Activated T-helper 1 cell treated with anti-CD3 and anti-CD28 coated beads, Interleukin-2, amount 50 U/mL, for 16 hours (primary cell): ENCODE data around the gene ZNHIT1.
"Not testable (repeated sequence)": the region's sequence is repeated elsewhere in the genome, so short reads cannot be mapped to it uniquely, and the experiment has no call there.

Source experiments
- DNase-seq, 2 donors: peaks; one replicate each; pipeline ENCODE4 v3.0.0-alpha.2; 2020; ENCODE audit warnings: low read depth in 1 of 2, low spot score in 1 of 2

The ZNHIT1 gene

GRCh38 chr7:101240226-101241014, 22.5 kb downstream of the ZNHIT1 start:
- no peak for DNase-seq

- no peak for DNase-seq
Observed at GRCh38 chr7:101241015-101241363, 23.0 kb downstream of the ZNHIT1 start.

- DNase-seq: no peak
Observed at GRCh38 chr7:101241443-101242349, 23.7 kb downstream of the ZNHIT1 start.

GRCh38 chr7:101243646-101244374, 25.8 kb downstream of the ZNHIT1 start:
- no peak for DNase-seq

- peak; percentile 83 to 88 for DNase-seq
Observed at GRCh38 chr7:101244375-101245146, 26.6 kb downstream of the ZNHIT1 start, which contains the start of gene FIS1. FIS1 (minus strand) TSS chr7:101245081; CDS start chr7:101245004, 77 bp downstream.

GRCh38 chr7:101245147-101245668, 27.2 kb downstream of the ZNHIT1 start:
- no peak for DNase-seq

GRCh38 chr7:101248276-101248675, 30.3 kb downstream of the ZNHIT1 start:
- DNase-seq: no peak

GRCh38 chr7:101250324-101250723, 32.4 kb downstream of the ZNHIT1 start:
- no peak for DNase-seq

- DNase-seq: peak; percentile 95 to 98
Observed at GRCh38 chr7:101251871-101252659, 34.1 kb downstream of the ZNHIT1 start.

- DNase-seq: not testable (repeated sequence)
Observed at GRCh38 chr7:101253199-101253598, 35.2 kb downstream of the ZNHIT1 start.

- DNase-seq: no peak
Observed at GRCh38 chr7:101255796-101256195, 37.8 kb downstream of the ZNHIT1 start.

- DNase-seq: no peak
Observed at GRCh38 chr7:101258243-101258731, 40.3 kb downstream of the ZNHIT1 start.

- DNase-seq: not testable (repeated sequence)
Observed at GRCh38 chr7:101264102-101264706, 46.2 kb downstream of the ZNHIT1 start.

GRCh38 chr7:101265622-101266516, 47.9 kb downstream of the ZNHIT1 start:
- no peak for DNase-seq

GRCh38 chr7:101269664-101270063, 51.7 kb downstream of the ZNHIT1 start:
- DNase-seq: no peak

- no peak for DNase-seq
Observed at GRCh38 chr7:101271021-101271420, 53.1 kb downstream of the ZNHIT1 start.

- no peak for DNase-seq
Observed at GRCh38 chr7:101273206-101273605, 55.2 kb downstream of the ZNHIT1 start.
